HepG2 (cell line): ENCODE measurements around the gene KNL1.

Source experiments
- CBX5 ChIP-seq: sonication (generic); formaldehyde crosslinking; IDR thresholded peaks from 2 replicates; pipeline ENCODE4 v1.4.0; 2020; ENCODE audit warnings: missing genetic modification reagents, borderline replicate concordance
- POLR2AphosphoS5 ChIP-seq: IDR thresholded peaks from 2 replicates; pipeline ENCODE4 v1.6.1; 2012; ENCODE audit warnings: low read depth, low read length
- RAD21 ChIP-seq: fragments of 450-650 bp; formaldehyde crosslinking; IDR thresholded peaks from 2 replicates; pipeline ENCODE4 v1.5.0; 2020; ENCODE audit warnings: mild to moderate bottlenecking
- SMAD3 ChIP-seq: sonication (generic); formaldehyde crosslinking; IDR thresholded peaks from 2 replicates; pipeline ENCODE4 v1.4.0; 2020; ENCODE audit warnings: missing genetic modification reagents
- SP5 ChIP-seq: IDR thresholded peaks from 2 replicates; pipeline ENCODE4 v1.6.1; 2016; ENCODE audit warnings: low read depth, borderline replicate concordance
- ZBTB1 ChIP-seq: sonication (generic); formaldehyde crosslinking; IDR thresholded peaks from 2 replicates; pipeline ENCODE4 v1.4.0; 2020; ENCODE audit warnings: missing genetic modification reagents, borderline replicate concordance
- ZNF256 ChIP-seq: sonication (generic); formaldehyde crosslinking; conservative IDR thresholded peaks from 2 replicates; pipeline ENCODE4 v1.4.0; 2020; ENCODE audit warnings: missing genetic modification reagents
- TF ChIP-seq, protein P1 (sequence below): sonication (generic); formaldehyde crosslinking; IDR thresholded peaks from 2 replicates; pipeline ENCODE4 v1.4.0; 2020; ENCODE audit warnings: low read depth, mild to moderate bottlenecking, missing genetic modification reagents
- TF ChIP-seq, protein P2 (sequence below): sonication (generic); formaldehyde crosslinking; IDR thresholded peaks from 2 replicates; pipeline ENCODE4 v1.5.0; 2020; ENCODE audit warnings: mild to moderate bottlenecking, missing genetic modification reagents
- TF ChIP-seq, protein P3 (sequence below): sonication (generic); formaldehyde crosslinking; IDR thresholded peaks from 2 replicates; pipeline ENCODE4 v1.4.0; 2020; ENCODE audit warnings: missing genetic modification reagents; ENCODE audit errors: not compliant biosample characterization

DNA sequence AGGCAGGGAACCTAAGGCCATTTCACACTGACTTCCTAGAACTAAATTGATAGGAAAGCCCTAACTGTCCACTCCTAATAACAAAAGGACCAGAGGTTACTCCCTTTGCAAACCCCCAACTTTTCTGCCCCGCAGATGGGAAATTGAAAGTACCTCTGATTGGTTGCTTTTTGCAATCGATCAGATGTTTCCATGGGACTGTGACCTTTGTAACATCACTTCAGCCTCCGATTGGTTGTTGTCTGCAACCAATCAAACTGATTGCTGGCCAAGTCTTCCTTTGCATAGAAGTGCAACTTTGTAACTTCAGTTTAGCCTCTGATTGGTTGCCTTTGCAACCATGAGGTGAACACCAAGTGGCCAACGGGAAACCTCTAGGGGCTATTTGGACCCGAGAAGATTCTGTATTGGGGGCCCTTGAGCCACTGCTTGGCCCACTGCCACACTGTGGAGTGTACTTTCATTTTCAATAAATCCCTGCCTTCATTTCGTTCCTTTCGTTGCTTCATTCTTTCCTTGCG is 11.3 kb upstream of the KNL1 start:
- TF ChIP-seq, protein P1, sequence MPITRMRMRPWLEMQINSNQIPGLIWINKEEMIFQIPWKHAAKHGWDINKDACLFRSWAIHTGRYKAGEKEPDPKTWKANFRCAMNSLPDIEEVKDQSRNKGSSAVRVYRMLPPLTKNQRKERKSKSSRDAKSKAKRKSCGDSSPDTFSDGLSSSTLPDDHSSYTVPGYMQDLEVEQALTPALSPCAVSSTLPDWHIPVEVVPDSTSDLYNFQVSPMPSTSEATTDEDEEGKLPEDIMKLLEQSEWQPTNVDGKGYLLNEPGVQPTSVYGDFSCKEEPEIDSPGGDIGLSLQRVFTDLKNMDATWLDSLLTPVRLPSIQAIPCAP, result no peak
- TF ChIP-seq, protein P2, sequence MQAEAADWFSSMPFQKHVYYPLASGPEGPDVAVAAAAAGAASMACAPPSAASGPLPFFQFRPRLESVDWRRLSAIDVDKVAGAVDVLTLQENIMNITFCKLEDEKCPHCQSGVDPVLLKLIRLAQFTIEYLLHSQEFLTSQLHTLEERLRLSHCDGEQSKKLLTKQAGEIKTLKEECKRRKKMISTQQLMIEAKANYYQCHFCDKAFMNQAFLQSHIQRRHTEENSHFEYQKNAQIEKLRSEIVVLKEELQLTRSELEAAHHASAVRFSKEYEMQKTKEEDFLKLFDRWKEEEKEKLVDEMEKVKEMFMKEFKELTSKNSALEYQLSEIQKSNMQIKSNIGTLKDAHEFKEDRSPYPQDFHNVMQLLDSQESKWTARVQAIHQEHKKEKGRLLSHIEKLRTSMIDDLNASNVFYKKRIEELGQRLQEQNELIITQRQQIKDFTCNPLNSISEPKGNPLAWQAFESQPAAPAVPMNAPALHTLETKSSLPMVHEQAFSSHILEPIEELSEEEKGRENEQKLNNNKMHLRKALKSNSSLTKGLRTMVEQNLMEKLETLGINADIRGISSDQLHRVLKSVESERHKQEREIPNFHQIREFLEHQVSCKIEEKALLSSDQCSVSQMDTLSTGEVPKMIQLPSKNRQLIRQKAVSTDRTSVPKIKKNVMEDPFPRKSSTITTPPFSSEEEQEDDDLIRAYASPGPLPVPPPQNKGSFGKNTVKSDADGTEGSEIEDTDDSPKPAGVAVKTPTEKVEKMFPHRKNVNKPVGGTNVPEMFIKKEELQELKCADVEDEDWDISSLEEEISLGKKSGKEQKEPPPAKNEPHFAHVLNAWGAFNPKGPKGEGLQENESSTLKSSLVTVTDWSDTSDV, result no peak
- TF ChIP-seq SMAD3, result no peak
- no peak for TF ChIP-seq SP5 (CRISPR knock-in tag)
- TF ChIP-seq, protein P3, sequence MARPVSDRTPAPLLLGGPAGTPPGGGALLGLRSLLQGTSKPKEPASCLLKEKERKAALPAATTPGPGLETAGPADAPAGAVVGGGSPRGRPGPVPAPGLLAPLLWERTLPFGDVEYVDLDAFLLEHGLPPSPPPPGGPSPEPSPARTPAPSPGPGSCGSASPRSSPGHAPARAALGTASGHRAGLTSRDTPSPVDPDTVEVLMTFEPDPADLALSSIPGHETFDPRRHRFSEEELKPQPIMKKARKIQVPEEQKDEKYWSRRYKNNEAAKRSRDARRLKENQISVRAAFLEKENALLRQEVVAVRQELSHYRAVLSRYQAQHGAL, result no peak
- no peak for TF ChIP-seq ZNF256
- no peak for TF ChIP-seq ZBTB1 (CRISPR knock-in tag)
- peak; percentile 80 for TF ChIP-seq POLR2AphosphoS5
- TF ChIP-seq CBX5, result no peak
- no peak for TF ChIP-seq RAD21 (CRISPR knock-in tag)
